Panc1 (cell line): ENCODE data around the gene SMG6.

ENCODE experiments used
- CTCF ChIP-seq: fragments of 450-650 bp; IDR thresholded peaks from 2 replicates; pipeline ENCODE4 v1.5.1; 2017; ENCODE audit warnings: mild to moderate bottlenecking
- POLR2AphosphoS5 ChIP-seq: IDR thresholded peaks from 2 replicates; pipeline ENCODE4 v1.6.1; 2012; ENCODE audit warnings: mild to moderate bottlenecking, low read depth, low read length, moderate library complexity
- REST ChIP-seq, 2 experiments: IDR thresholded peaks; 2 replicates each; pipeline ENCODE4 v1.6.1; 2011 to 2012; ENCODE audit warnings: low read depth in 2 of 2, control low read depth in 1 of 2, low read length in 1 of 2, mild to moderate bottlenecking in 1 of 2, moderate library complexity in 1 of 2; ENCODE audit not compliant: insufficient read depth in 1 of 2

- TF ChIP-seq REST (IDR thresholded peaks at IDR 0.05; ENCODE audit: insufficient read depth in 1 of 2, low read depth in 2 of 2, low read length in 1 of 2) (no peak), POLR2AphosphoS5 (no peak), CTCF (no peak)
Observed at GRCh38 chr17:2212400-2212981, 91.1 kb downstream of the SMG6 start.
